Prostate gland (tissue), 2 donors: ENCODE measurements around the gene SLC17A4. TPM values are rescaled to one million over a fixed set of nuclear protein-coding genes. Genes with fewer than 3 reads are reported as not detected.

Source experiments
- DNase-seq: peaks from one replicate; pipeline ENCODE4 v3.0.0-alpha.2; 2019; ENCODE audit warnings: low spot score
- H3K27ac ChIP-seq, 2 donors: fragments of 200-600 bp; sonication (generic); 2 replicates each; pipeline ENCODE4 v1.5.1; 2017 to 2019
- H3K27me3 ChIP-seq: fragments of 200-600 bp; sonication (generic); replicated peaks from 2 replicates; pipeline ENCODE4 v1.5.1; 2019; ENCODE audit not compliant: insufficient read depth
- H3K36me3 ChIP-seq, 2 donors: fragments of 200-600 bp; sonication (generic); 1 replicate in 1 of 2; 2 replicates in 1 of 2; pipeline versions ENCODE4 v1.5.1 to v1.8.1; 2017 to 2019
- H3K4me1 ChIP-seq: fragments of 200-600 bp; sonication (generic); replicated peaks from 2 replicates; pipeline ENCODE4 v1.5.1; 2019
- H3K4me3 ChIP-seq, 2 donors: fragments of 200-600 bp; sonication (generic); 2 replicates each; pipeline ENCODE4 v1.5.1; 2017 to 2019
- H3K9me3 ChIP-seq: fragments of 200-600 bp; sonication (generic); 2 replicates; pipeline ENCODE4 v1.5.1; 2017
- POLR2A ChIP-seq: fragments of 450-650 bp; IDR thresholded peaks from one replicate; pipeline ENCODE4 v1.6.1; 2016; ENCODE audit warnings: antibody characterized with exemption, mild to moderate bottlenecking
- POLR2AphosphoS5 ChIP-seq: sonication (generic); formaldehyde crosslinking; IDR thresholded peaks from one replicate; pipeline ENCODE4 v1.6.1; 2017; ENCODE audit warnings: antibody characterized with exemption
- WGBS: methylation state at CpG from one replicate; pipeline ENCODE4 v1.1.5; 2018; 5-methylcytosine and 5-hydroxymethylcytosine counted together
- intact Hi-C: fragments of 100-400 bp; cut with DNase I; formaldehyde crosslinking; loops from one replicate; pipeline ENCODE4 v1.14.2; 2022
- total RNA-seq, 2 donors: library from RNA; depleted of rRNA; stranded (reverse); fragments of >200 nt; gene quantifications; one replicate each; pipeline ENCODE4 v1.1.0, GENCODE V29; 2016
- TF ChIP-seq, protein P1 (sequence below), 4 experiments: fragments of 200-600 bp in 2 of 4; fragments of 450-650 bp in 2 of 4; sonication (generic) in 2 of 4; IDR thresholded peaks; 1 replicate in 3 of 4; 2 replicates in 1 of 4; pipeline ENCODE4 v1.5.1; 2016 to 2019; ENCODE audit warnings: antibody characterized with exemption in 4 of 4, mild to moderate bottlenecking in 2 of 4, moderate library complexity in 2 of 4

SLC17A4 gene
- total RNA-seq, 2 donors from 2014 or later = not detected

DNA sequence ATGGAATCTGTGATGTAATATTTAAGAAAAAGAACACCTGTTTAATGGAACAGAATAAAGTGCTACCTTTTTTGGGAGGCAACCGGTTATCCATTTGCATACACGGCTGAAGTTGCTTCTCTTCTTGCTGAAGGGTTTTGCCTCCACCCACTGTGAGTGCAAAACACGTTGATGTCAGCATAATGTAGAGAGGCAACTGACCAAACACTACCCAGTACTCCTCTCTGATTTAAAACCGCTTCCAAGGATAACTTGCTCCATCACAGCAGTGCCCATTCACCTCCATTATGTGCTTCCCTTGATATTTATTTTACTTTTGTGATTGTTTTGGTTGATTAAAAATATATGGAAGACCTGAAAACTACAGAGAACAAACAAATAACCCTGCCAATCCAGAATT lies 75.9 kb downstream of the SLC17A4 start:
- no peaks in the 10 kb centered on the region for H3K4me1 ChIP-seq
- intact Hi-C loops = no loop called here
- H3K36me3 ChIP-seq = no peaks in the 10 kb centered on the region
- TF ChIP-seq POLR2AphosphoS5 (no peak), POLR2A (no peak)
- TF ChIP-seq, protein P1, sequence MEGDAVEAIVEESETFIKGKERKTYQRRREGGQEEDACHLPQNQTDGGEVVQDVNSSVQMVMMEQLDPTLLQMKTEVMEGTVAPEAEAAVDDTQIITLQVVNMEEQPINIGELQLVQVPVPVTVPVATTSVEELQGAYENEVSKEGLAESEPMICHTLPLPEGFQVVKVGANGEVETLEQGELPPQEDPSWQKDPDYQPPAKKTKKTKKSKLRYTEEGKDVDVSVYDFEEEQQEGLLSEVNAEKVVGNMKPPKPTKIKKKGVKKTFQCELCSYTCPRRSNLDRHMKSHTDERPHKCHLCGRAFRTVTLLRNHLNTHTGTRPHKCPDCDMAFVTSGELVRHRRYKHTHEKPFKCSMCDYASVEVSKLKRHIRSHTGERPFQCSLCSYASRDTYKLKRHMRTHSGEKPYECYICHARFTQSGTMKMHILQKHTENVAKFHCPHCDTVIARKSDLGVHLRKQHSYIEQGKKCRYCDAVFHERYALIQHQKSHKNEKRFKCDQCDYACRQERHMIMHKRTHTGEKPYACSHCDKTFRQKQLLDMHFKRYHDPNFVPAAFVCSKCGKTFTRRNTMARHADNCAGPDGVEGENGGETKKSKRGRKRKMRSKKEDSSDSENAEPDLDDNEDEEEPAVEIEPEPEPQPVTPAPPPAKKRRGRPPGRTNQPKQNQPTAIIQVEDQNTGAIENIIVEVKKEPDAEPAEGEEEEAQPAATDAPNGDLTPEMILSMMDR (IDR thresholded peaks at IDR 0.05) = no peak
- WGBS = 84% methylated on average over 4 of the region's 4 CpGs
- H3K27ac ChIP-seq = no peak overlapping the region
- H3K9me3 ChIP-seq = no peaks in the 10 kb centered on the region
- no peak overlapping the region for H3K4me3 ChIP-seq
- DNase-seq = no peak
- no peaks in the 10 kb centered on the region for H3K27me3 ChIP-seq

Other genes with a start within 250 kb of the SLC17A4 start
- 1 to 10 TPM in 1 of 2 donors, not detected in 1; 2.6 TPM for gene SCGN, start 102.5 kb upstream of the SLC17A4 start, total RNA-seq
- gene SLC17A1, start 77.3 kb downstream of the SLC17A4 start, total RNA-seq = under 1 TPM in 1 of 2 donors, not detected in 1; 0.51 TPM
- not detected for gene SLC17A3, start 119.5 kb downstream of the SLC17A4 start, total RNA-seq
- gene SLC17A2, start 175.9 kb downstream of the SLC17A4 start, total RNA-seq = not detected
- 10 to 100 TPM in 1 of 2 donors, 1 to 10 TPM in 1; 8.7 to 12.0 TPM for gene TRIM38, start 208.1 kb downstream of the SLC17A4 start, total RNA-seq